HAP-1 (cell line): ENCODE data around the gene LIPC.
A peak's percentile ranks its signal among the peaks of the same experiment; 100 is the strongest.

Experiments used
- DNase-seq, 2 experiments: peaks; one replicate each; pipeline ENCODE4 v3.0.0-alpha.2; 2016 to 2020; ENCODE audit warnings: low spot score in 2 of 2
- H3K27me3 ChIP-seq: fragments of 250-450 bp; sonication (Bioruptor Pico); 2 replicates; pipeline ENCODE4 v1.5.1; 2020; ENCODE audit warnings: low read depth, mild to moderate bottlenecking, moderate library complexity
- H3K36me3 ChIP-seq: fragments of 250-450 bp; sonication (Bioruptor Pico); replicated peaks from 2 replicates; pipeline ENCODE4 v1.5.1; 2020; ENCODE audit warnings: mild to moderate bottlenecking
- H3K4me1 ChIP-seq: fragments of 250-450 bp; sonication (Bioruptor Pico); 2 replicates; pipeline ENCODE4 v1.5.1; 2020; ENCODE audit warnings: mild to moderate bottlenecking
- H3K4me3 ChIP-seq: fragments of 250-450 bp; sonication (Bioruptor Pico); 2 replicates; pipeline ENCODE4 v1.5.1; 2020; ENCODE audit warnings: mild to moderate bottlenecking, moderate library complexity
- H3K9me3 ChIP-seq: fragments of 250-450 bp; sonication (Bioruptor Pico); 2 replicates; pipeline ENCODE4 v1.5.1; 2020; ENCODE audit warnings: mild to moderate bottlenecking, moderate library complexity
- in situ Hi-C: fragments of 300-500 bp; cut with MboI; formaldehyde crosslinking; loops from 3 replicates; pipeline ENCODE4 v1.14.3; 2020; ENCODE audit warnings: low sequenced_read_pairs, inconsistent platforms, mixed read lengths

LIPC gene

DNA sequence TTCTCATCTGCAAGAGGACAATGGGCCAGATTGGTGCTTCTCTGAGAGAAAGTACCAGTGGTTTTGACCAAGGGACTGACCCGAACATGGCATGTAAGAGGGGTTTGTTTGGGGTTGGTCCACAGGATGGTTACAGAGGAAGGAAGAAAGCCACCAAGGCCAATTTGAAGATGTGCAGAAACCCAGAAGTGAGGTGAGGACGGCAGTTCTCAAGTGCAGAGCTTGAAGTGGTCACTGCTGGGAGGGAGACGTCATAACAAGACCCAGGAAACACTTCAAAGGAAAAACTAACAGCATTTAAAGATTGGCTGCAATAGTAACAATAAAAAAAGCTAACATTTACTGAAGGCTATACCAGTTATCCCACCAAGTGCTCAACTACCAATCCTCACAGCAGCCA, 29.1 kb downstream of the LIPC start:
- Histone ChIP-seq H3K36me3 (no peaks in the 10 kb centered on the region), H3K9me3 (no peaks in the 10 kb centered on the region), H3K27me3 (no peaks in the 10 kb centered on the region), H3K4me1 (no peaks in the 10 kb centered on the region), H3K4me3 (no peak overlapping the region)
- in situ Hi-C loops, result no loop called here
- DNase-seq, result no peak

DNA sequence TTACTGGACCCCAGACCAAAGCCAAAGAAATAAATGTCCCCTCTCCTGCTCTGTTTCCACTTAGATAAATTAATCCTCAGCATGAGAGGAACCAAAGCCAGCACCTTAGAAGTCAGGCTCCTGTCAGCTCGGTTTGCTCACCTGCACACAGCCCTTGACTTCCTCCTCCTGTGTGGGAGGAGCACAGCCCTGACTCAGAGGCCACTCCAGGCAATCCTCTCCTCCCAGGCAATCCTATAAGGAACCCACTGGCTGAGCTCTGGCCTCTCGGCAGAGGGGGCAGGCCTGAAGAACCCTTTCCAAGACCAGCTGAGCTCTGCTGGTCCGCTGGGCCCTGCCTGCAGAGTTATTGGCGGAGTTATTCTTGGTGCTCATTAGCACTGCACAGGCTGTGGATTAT, 30.8 kb downstream of the LIPC start:
- Histone ChIP-seq H3K4me3 (no peak overlapping the region), H3K4me1 (no peaks in the 10 kb centered on the region), H3K36me3 (no peaks in the 10 kb centered on the region), H3K27me3 (no peaks in the 10 kb centered on the region), H3K9me3 (no peaks in the 10 kb centered on the region)
- in situ Hi-C loops, result no loop called here
- DNase-seq, result no peak

DNA sequence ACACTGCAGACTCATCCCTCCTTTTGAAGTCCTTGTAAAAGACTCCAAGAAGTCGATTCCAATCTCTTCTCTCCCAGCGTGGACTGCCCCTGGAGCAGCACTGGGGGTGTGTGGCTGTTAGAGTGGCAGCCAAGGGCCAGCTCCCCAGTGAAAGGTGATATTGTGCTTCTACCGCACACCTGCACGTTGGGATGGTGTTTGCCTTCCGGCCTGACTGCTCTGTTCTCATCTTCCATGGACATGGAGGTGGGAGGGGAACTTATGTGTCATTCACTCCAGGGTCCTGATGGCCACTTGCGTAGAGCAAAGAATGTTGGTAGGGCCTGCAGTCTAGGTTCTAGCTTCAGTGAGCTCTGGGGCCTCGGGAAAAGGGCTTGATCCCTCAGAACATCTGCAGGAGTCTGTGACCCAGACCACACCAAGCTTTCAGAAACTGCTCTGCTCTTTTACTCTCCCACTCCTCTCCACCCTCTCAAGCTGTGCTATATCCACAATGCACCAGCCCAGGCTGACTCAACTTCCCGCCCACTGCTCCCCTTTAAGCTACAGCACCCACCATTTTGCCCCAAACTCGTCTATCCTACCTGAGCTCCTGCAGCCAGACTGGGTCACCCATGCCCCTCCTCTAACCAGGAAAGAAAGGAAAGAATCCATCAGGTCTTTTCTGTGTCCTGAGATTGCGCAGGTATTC, 31.3 kb downstream of the LIPC start:
- H3K4me3 ChIP-seq, result no peak overlapping the region
- no peaks in the 10 kb centered on the region for H3K27me3 ChIP-seq
- DNase-seq, result no peak
- no peaks in the 10 kb centered on the region for H3K4me1 ChIP-seq
- no peaks in the 10 kb centered on the region for H3K9me3 ChIP-seq
- no peaks in the 10 kb centered on the region for H3K36me3 ChIP-seq
- in situ Hi-C loops, result no loop called here

DNA sequence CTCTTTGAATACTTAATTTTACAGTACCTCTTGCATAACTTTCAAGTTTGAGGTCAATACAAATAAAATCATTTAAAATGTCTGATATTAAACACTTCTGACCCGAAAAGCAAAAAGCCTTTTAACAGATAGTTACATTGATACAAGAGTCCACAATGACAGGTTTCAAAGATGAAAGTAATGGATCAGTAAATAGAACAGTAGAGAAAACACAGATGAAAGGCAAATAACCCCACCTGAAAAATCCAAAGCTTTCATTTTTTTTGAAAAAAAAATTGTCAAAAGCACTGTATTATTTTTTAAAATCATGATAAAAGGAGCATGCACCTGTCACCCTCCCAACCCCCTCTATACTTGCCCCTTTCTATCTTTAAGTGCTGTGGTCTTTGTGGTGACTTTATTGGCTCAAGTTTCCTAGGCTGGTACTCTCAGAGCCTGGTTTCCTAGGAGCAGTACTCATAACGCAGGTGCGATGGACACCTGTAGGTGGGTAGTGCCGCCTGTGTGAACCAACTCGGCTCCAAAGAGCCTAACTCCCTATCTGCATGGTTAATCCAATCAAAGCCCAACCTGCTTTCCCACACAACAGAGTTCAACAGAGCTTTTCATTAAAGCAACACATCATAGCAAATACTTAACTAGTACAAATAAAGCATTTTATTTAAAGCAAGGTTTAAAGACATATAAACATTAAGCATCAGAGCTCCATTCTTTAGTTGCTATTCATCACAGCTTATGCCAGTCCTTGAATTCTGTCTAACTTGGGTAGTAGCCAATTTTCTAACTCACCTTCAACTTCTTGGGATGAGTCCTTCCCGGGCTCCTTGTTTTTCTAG, 32.2 kb downstream of the LIPC start:
- H3K9me3 ChIP-seq, result no peaks in the 10 kb centered on the region
- H3K4me1 ChIP-seq, result no peaks in the 10 kb centered on the region
- no peak for DNase-seq
- no peaks in the 10 kb centered on the region for H3K27me3 ChIP-seq
- H3K36me3 ChIP-seq, result no peaks in the 10 kb centered on the region
- no peak overlapping the region for H3K4me3 ChIP-seq
- in situ Hi-C loops, result no loop called here

DNA sequence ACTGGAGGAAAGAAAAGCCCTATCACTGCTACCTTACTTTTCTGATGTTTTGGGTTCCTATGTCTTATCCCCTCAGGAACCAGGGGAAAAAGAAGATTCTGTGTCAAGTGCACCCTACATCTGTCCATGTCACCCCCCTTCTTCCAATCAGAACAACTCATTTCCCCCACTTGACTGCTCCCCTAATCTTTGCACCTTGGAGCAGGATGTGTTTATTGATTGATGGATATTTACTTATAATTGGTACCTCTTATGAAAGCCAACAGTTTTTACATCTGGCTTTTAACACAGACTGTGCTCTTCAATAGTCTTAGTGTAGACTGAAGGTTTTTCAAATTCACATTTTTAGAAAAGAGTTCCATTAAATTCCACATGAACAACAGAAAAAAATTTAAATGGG, 33.3 kb downstream of the LIPC start:
- Histone ChIP-seq H3K9me3 (no peaks in the 10 kb centered on the region), H3K27me3 (no peaks in the 10 kb centered on the region), H3K4me1 (peaks cover 7% of the 10 kb centered on the region), H3K4me3 (no peak overlapping the region), H3K36me3 (no peaks in the 10 kb centered on the region)
- in situ Hi-C loops, result no loop called here
- no peak for DNase-seq

DNA sequence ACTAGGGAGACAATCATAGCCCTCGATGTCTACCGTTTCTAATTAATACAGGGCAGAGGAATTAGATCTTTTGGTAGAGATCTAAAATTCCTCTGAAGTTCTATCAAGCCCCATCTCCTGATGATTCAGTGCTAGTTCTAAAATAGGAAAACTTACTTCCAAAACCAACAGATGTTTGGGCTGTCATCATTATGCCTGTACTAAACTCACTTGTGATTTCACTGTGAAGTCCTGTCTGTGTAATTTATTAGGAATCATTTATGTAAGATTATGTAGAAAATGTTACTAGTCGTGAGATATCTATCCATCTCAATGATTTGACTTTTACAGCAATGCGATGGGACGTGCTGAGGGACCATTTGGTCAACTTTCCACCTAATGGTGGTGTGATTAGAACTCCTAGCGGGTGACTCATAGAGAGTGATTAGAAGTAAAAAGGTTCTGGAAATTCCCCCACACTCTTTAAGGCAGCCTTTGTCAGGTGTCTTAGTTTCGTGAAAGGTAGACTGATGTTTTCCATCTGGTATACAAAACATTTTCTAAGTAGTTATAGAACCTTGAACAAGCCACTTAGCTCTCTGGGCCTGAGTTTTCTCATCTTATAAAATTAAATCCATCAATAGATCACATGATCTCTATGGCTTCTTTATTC, 34.2 kb downstream of the LIPC start:
- in situ Hi-C loops, result no loop called here
- no peaks in the 10 kb centered on the region for H3K36me3 ChIP-seq
- no peaks in the 10 kb centered on the region for H3K9me3 ChIP-seq
- H3K27me3 ChIP-seq, result no peaks in the 10 kb centered on the region
- no peak for DNase-seq
- H3K4me1 ChIP-seq, result peaks cover 9% of the 10 kb centered on the region
- H3K4me3 ChIP-seq, result no peak overlapping the region

DNA sequence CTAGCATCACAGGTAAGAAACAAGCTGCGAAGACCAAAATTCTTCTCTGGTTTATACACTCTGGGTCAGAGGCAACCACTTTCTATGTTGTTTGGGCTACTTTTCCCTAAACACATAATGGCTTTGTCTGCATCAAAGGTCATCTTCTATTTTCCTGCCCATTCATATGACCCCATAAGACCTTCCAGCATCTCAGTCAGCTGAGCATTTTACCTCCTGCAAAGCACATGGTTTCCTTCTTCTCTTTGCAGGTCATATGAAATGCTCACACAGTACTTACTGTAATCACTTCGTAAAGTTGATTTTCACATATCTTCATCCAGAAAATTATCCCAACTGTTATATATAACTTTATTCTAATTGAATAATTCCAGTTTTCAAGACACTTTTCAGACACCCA, 34.8 kb downstream of the LIPC start:
- Histone ChIP-seq H3K27me3 (no peaks in the 10 kb centered on the region), H3K4me3 (no peak overlapping the region), H3K4me1 (peaks cover 9% of the 10 kb centered on the region), H3K9me3 (no peaks in the 10 kb centered on the region), H3K36me3 (no peaks in the 10 kb centered on the region)
- DNase-seq, result no peak
- in situ Hi-C loops, result no loop called here

DNA sequence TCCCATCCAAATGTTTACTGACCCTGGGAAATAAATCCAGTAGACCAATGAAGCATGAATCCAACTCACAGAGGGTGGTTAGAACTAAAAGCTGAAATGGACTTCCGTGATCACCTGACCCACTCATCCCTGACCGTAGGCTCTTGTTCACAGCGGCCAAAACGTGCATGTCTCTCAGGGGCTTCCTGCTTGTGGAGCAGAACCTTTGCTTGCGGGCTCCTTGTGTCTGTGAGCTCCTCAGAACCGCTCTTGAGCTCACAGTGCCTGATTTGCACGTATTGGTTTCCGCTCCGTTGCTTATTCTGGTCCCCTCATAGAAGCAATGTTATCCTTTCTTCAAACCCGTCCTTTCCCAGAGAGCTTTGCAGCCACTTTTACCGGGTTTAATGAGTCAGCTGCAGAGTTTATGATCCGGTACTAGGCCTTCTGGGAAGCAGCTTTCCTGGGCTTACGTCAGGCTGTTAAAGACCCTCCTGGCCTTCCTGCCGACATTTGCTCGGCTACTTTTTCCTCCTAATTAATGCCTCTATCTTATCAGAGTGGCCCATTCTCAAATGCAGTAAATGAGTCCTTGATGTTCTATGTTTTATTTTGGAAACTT, 35.4 kb downstream of the LIPC start:
- in situ Hi-C loops, result no loop called here
- no peaks in the 10 kb centered on the region for H3K36me3 ChIP-seq
- H3K4me3 ChIP-seq, result no peak overlapping the region
- H3K27me3 ChIP-seq, result no peaks in the 10 kb centered on the region
- H3K4me1 ChIP-seq, result peaks cover 9% of the 10 kb centered on the region
- DNase-seq, result no peak
- H3K9me3 ChIP-seq, result no peaks in the 10 kb centered on the region

DNA sequence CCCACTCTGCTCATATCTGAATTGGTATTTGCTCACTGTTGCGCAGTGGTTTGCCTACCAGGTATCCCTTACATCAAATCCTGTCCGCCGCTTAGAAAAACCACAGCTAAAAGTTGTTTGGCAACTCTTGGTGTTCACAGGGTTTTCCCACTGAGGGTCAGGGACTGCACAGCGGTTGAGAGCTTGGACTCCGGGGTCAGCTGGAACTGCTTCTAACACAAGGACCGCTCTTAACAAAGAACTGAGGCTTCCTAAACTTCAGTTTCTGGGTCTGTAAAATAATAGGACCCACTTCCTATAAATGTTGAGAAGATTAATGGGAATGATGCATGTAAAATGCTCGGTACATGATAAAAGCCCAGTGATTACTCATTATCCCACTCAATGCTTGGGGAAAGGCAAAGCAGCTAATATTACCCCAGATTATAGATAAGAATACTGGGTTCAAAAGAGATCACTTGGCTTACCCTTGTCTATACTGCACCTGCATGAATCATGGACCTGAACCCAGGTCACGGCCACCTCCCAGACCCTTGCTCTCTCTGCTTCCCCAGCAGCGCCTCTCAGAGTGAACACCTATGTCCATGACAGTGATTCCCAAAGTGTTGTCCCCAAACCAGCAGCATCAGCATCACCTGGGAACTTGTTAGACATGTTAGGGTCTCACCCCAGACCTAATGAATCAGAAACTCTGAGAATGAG, 36.1 kb downstream of the LIPC start:
- peaks cover 9% of the 10 kb centered on the region for H3K4me1 ChIP-seq

DNA sequence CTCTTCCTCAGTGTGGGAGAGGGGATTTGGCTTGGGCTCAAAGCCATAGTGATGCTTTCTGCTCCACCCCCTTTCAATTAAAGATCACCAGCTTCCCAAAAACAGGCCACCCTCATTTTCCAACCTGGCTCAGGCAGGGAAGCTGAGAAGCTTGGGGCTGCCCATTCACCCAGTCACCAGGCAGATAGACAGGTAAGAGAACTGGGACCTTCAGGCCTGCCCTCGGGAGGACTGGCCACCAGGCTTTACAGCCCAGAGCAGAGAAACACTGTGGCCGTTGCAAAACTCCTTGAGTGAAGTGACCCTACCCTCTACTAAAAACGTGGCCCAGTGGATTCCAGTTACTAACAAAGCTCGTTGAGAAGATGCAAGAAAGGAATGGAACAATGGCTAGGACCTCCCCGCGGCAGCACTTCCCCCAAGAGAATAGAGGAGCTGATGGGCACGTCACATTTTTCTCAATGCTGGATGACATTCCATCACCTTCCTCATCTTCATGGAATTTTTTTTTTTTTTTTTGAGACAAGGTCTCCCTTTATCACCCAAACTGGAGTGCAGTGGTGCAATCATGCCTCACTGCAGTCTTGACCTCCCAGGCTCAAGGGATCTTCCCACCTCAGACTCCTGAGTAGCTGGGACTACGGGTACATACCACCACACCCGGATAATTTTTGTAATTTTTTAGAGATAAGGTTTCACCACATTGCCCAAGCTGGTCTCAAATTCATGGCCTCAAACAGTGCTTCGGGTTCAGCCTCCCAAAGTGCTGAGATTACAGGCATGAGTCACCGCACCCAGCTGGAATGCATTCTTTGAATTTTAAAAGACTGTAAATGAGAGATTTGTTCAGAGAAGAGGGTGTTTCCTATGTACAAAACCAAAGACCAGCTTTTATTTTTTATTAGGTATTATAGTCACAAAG, 37.9 kb downstream of the LIPC start:
- H3K9me3 ChIP-seq, result no peaks in the 10 kb centered on the region
- H3K4me1 ChIP-seq, result peaks cover 9% of the 10 kb centered on the region
- in situ Hi-C loops, result no loop called here
- DNase-seq, result peak; percentile 64 to 65
- H3K27me3 ChIP-seq, result no peaks in the 10 kb centered on the region
- no peaks in the 10 kb centered on the region for H3K36me3 ChIP-seq
- H3K4me3 ChIP-seq, result no peak overlapping the region

More for the DNA sequence above, 36.1 kb downstream of the LIPC start:
- H3K4me3 ChIP-seq, result no peak overlapping the region
- no peaks in the 10 kb centered on the region for H3K9me3 ChIP-seq
- no peaks in the 10 kb centered on the region for H3K27me3 ChIP-seq
- no peaks in the 10 kb centered on the region for H3K36me3 ChIP-seq
- in situ Hi-C loops, result no loop called here
- no peak for DNase-seq

DNA sequence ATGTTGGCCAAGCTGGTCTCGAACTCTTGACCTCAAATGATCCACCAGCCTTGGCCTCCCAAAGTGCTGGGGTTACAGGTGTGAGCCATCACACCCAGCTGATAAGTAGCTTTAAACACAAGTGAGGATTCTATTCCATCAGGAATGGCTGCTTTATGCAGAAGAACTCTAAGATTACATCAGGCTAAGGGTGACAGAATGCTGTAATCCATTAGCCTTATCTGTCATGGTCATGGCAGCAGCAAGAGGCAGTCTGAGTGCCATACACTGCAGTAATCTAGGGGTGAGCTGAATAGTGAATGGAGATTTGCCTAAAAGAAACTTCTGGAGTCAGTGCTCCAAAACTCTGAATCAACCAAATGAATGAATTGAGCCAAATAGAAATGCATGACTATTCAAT, 39.6 kb downstream of the LIPC start:
- in situ Hi-C loops, result no loop called here
- Histone ChIP-seq H3K36me3 (no peaks in the 10 kb centered on the region), H3K9me3 (no peaks in the 10 kb centered on the region), H3K4me1 (peaks cover 9% of the 10 kb centered on the region), H3K4me3 (no peak overlapping the region), H3K27me3 (no peaks in the 10 kb centered on the region)
- DNase-seq, result no peak

DNA sequence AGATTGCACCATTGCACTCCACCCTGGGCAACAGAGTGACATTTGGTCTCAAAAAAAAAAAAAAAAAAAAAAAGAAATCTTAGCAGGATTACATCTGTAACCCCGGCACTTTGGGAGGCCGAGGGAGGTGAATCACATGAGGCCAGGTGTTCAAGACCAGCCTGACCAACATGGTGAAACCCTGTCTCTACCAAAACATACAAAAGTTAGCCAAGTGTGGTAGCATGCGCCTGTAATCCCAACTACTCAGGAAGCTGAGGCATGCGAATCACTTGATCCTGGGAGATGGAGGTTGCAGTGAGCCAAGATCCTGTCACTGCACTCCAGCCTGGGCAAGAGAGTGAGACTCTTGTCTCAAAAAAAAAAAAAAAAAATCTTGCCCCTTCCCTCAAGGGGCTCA, 40.4 kb downstream of the LIPC start:
- H3K4me1 ChIP-seq, result peaks cover 9% of the 10 kb centered on the region
- H3K36me3 ChIP-seq, result no peaks in the 10 kb centered on the region
- H3K4me3 ChIP-seq, result no peak overlapping the region
- in situ Hi-C loops, result no loop called here
- no peak for DNase-seq
- no peaks in the 10 kb centered on the region for H3K9me3 ChIP-seq
- no peaks in the 10 kb centered on the region for H3K27me3 ChIP-seq
